ENCODE measurements around the gene SLC7A6. TPM values are rescaled to one million over a fixed set of nuclear protein-coding genes. Genes with fewer than 3 reads are reported as not detected.

Gene SLC7A6
- total and polyA plus RNA-seq, 2 of the 8 experiments (the other 6 are each of a cell fraction or from before 2014, with no cell fraction given) = 28.0 to 37.8 TPM

DNA sequence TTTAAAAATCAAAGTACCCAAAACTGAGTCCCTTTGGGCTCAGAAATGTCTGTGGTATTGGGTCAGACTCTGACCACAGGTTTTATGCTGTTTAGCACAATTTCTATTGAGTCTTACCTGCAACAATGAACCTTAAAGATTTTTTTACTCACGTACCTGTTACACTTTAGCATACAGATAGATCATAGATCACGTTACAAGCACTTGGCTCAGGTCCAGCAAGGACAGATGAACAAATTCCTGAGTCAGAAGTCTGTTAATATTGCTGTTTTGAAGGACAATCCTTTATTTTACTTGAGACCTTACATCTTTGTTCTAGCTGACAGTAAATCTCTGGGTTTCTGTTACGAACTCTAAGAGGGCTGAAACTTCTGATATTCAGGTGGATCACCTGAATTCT lies 33.6 kb downstream of the SLC7A6 start:
- WGBS, 2 experiments (ENCODE audit: extremely low coverage in 1 of 2, insufficient coverage in 1 of 2, insufficient read length in 1 of 2, insufficient replicate concordance in 2 of 2, low coverage in 1 of 2, low lambda C conversion rate in 2 of 2, missing lambda C conversion rate in 1 of 2) = 94% methylated on average over 3 of the region's 3 CpGs; no CpG with 5 or more reads in 1 of the 2 experiments
- Histone ChIP-seq H3K27ac (ENCODE audit: low read depth, low read length) (no peak overlapping the region), H3K9me3 (ENCODE audit: insufficient read depth in 2 of 2, low read depth in 1 of 2, low read length in 1 of 2) (no peaks in the 10 kb centered on the region), H2AFZ (ENCODE audit: low read length) (no peak overlapping the region), H3K56ac (replicated peaks; ENCODE audit: insufficient read length, low read depth, low read length) (no peak overlapping the region), H3K23me2 (ENCODE audit: low read depth, low read length) (no peaks in the 10 kb centered on the region), H3K79me2 (ENCODE audit: control insufficient read depth in 1 of 2, insufficient read depth in 2 of 2, low read length in 2 of 2) (no peaks in the 10 kb centered on the region), H3K9ac (replicated peaks in 1 of 4; ENCODE audit: extremely low read depth in 1 of 4, low read depth in 3 of 4, low read length in 3 of 4) (no peak overlapping the region), H3K18ac (ENCODE audit: extremely low read depth, low read length) (no peak overlapping the region), H3K27me3 (replicated peaks in 1 of 4; ENCODE audit: control insufficient read depth in 3 of 4, extremely low read depth in 1 of 4, insufficient read depth in 3 of 4, low read length in 3 of 4) (no peaks in the 10 kb centered on the region), H2BK20ac (ENCODE audit: low read length) (no peak overlapping the region), H3K14ac (ENCODE audit: insufficient read length) (no peak overlapping the region), H4K5ac (ENCODE audit: insufficient read length, low read depth, low read length) (no peak overlapping the region), H2AK5ac (ENCODE audit: low read depth, low read length) (no peak overlapping the region), H3K23ac (ENCODE audit: insufficient read length) (no peak overlapping the region), H3K4ac (replicated peaks; ENCODE audit: insufficient read length, low read depth, low read length) (no peak overlapping the region), H2BK120ac (replicated peaks; ENCODE audit: low read depth, low read length) (no peak overlapping the region), H3K4me2 (ENCODE audit: insufficient read depth in 1 of 2, low read depth in 2 of 2, low read length in 2 of 2) (no peak overlapping the region), H3K36me3 (ENCODE audit: control insufficient read depth in 2 of 4, insufficient read depth in 4 of 4, low read length in 3 of 4) (peaks cover 18 to 61% (median 46%) of the 10 kb centered on the region in 4 experiments), H4K8ac (ENCODE audit: extremely low read depth, insufficient read depth, low read length) (no peak overlapping the region), H4K91ac (replicated peaks; ENCODE audit: insufficient read length, low read length) (no peak overlapping the region), H3K4me3 (ENCODE audit: extremely low read depth in 1 of 4, insufficient read depth in 2 of 4, low read depth in 3 of 4, low read length in 4 of 4) (no peak overlapping the region), H2BK15ac (ENCODE audit: low read length) (no peak overlapping the region), H3K4me1 (replicated peaks in 1 of 4; ENCODE audit: control insufficient read depth in 3 of 4, insufficient read depth in 4 of 4, low read length in 3 of 4) (no peaks in the 10 kb centered on the region), H3K79me1 (ENCODE audit: low read depth, low read length) (no peaks in the 10 kb centered on the region), H4K20me1 (replicated peaks in 1 of 2; ENCODE audit: control insufficient read depth in 1 of 2, insufficient read depth in 2 of 2, low read length in 2 of 2) (peaks cover 1 to 5% of the 10 kb centered on the region in 2 experiments), H2BK5ac (ENCODE audit: low read depth, low read length) (no peak overlapping the region), H2BK12ac (ENCODE audit: low read depth, low read length) (no peak overlapping the region)
- FAIRE-seq (no peak), DNase-seq (ENCODE audit: low read depth in 1 of 2, low spot score in 2 of 2) (no peak)
- POLR2A ChIA-PET (ENCODE audit: partially characterized antibody) = interaction anchor here (1.1 to 3.8 kb wide), 7 partner anchors 9 to 61 kb away, joined by 3 to 35 read pairs (median 5); partner anchors contain the start of genes PRMT7 and SLC7A6OS
- CTCF ChIA-PET (ENCODE audit: partially characterized antibody) = interaction anchor here (1.2 to 20.4 kb wide), 7 partner anchors 14 to 40 kb away, joined by 3 to 233 read pairs (median 11); partner anchors contain the start of genes PRMT7, SLC7A6 and SLC7A6OS
- no peak for TF ChIP-seq BCL11A (IDR thresholded peaks at IDR 0.05; ENCODE audit: low read depth in 2 of 2, low read length in 2 of 2)
- TF ChIP-seq EP300 (IDR thresholded peaks at IDR 0.05; ENCODE audit: borderline replicate concordance in 1 of 2, low read depth in 2 of 2, low read length in 2 of 2) = no peak
- no peak for TF ChIP-seq SIRT6 (IDR thresholded peaks at IDR 0.05; ENCODE audit: low read length)
- TF ChIP-seq SP2 (IDR thresholded peaks at IDR 0.05; ENCODE audit: low read length) = no peak
- no peak for TF ChIP-seq BACH1 (IDR thresholded peaks at IDR 0.05; ENCODE audit: low read length)
- TF ChIP-seq ZNF274 (IDR thresholded peaks at IDR 0.05; ENCODE audit: borderline replicate concordance, extremely low read depth, low read length) = no peak
